Measurements from ENCODE around the gene LMO3. TPM values are rescaled to one million over a fixed set of nuclear protein-coding genes. Genes with fewer than 3 reads are reported as not detected.

LMO3 gene
- total and polyA plus RNA-seq, 12 donors, result 0.17 to 3.2 (median 1.4) TPM

DNA sequence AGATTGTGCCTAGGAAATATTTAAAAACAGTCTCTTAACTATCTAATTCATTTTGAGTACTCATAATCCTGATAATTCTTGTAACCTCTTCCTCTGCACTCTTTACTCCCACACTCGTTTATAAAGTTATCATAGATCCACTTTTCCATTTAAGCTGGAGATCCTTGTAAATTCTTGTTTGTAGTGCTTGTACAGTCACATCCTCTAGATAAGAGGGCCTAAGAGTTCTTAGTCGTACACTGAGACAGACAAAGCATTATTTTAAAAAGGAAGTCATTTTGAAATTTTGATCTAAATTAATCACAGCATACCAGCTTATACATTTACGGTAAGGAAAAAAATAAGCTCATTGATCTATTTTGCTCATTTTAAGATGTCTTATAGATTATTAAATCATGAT, 42.5 kb downstream of the LMO3 start:
- no peaks in the 10 kb centered on the region for H3K9me3 ChIP-seq
- DNase-seq (no peak), ATAC-seq (no peak)
- no peak overlapping the region for H3K4me3 ChIP-seq
- no peaks in the 10 kb centered on the region for H3K27me3 ChIP-seq
- TF ChIP-seq, protein P1, sequence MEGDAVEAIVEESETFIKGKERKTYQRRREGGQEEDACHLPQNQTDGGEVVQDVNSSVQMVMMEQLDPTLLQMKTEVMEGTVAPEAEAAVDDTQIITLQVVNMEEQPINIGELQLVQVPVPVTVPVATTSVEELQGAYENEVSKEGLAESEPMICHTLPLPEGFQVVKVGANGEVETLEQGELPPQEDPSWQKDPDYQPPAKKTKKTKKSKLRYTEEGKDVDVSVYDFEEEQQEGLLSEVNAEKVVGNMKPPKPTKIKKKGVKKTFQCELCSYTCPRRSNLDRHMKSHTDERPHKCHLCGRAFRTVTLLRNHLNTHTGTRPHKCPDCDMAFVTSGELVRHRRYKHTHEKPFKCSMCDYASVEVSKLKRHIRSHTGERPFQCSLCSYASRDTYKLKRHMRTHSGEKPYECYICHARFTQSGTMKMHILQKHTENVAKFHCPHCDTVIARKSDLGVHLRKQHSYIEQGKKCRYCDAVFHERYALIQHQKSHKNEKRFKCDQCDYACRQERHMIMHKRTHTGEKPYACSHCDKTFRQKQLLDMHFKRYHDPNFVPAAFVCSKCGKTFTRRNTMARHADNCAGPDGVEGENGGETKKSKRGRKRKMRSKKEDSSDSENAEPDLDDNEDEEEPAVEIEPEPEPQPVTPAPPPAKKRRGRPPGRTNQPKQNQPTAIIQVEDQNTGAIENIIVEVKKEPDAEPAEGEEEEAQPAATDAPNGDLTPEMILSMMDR (IDR thresholded peaks at IDR 0.05), result no peak
- WGBS, 2 donors, result 36 to 43% methylated on average over 3 of the region's 3 CpGs
- no peaks in the 10 kb centered on the region for H3K4me1 ChIP-seq
- no peak overlapping the region for H3K27ac ChIP-seq
- intact Hi-C loops (cut with DNase I), result no loop called here
- H3K36me3 ChIP-seq, result no peaks in the 10 kb centered on the region

GRCh38 chr12:16562921-16563320, 43.0 kb downstream of the LMO3 start:
- Histone ChIP-seq H3K27ac (no peak overlapping the region), H3K36me3 (no peaks in the 10 kb centered on the region), H3K27me3 (no peaks in the 10 kb centered on the region), H3K4me1 (no peaks in the 10 kb centered on the region), H3K9me3 (no peaks in the 10 kb centered on the region), H3K4me3 (no peak overlapping the region)
- ATAC-seq (no peak), DNase-seq (no peak)
- WGBS, 2 donors, result 84 to 86% methylated on average over 6 of the region's 6 CpGs
- TF ChIP-seq, protein P1 (IDR thresholded peaks at IDR 0.05), result no peak
- intact Hi-C loops (cut with DNase I), result no loop called here

GRCh38 chr12:16562435-16562834, 43.5 kb downstream of the LMO3 start:
- no peak for DNase-seq
- Histone ChIP-seq H3K27ac (no peak overlapping the region), H3K9me3 (no peaks in the 10 kb centered on the region), H3K36me3 (no peaks in the 10 kb centered on the region), H3K4me1 (no peaks in the 10 kb centered on the region), H3K27me3 (no peaks in the 10 kb centered on the region), H3K4me3 (no peak overlapping the region)
- WGBS, 2 donors, result 86% methylated on average over 3 of the region's 3 CpGs
- intact Hi-C loops (cut with DNase I), result no loop called here
- TF ChIP-seq, protein P1 (IDR thresholded peaks at IDR 0.05), result no peak
- ATAC-seq, result no peak

- TF ChIP-seq, protein P1 (IDR thresholded peaks at IDR 0.05), result no peak
- Histone ChIP-seq H3K9me3 (no peaks in the 10 kb centered on the region), H3K4me3 (no peak overlapping the region), H3K27ac (no peak overlapping the region), H3K4me1 (no peaks in the 10 kb centered on the region), H3K36me3 (no peaks in the 10 kb centered on the region), H3K27me3 (no peaks in the 10 kb centered on the region)
- ATAC-seq (no peak), DNase-seq (no peak)
- WGBS, 2 donors, result 66 to 70% methylated on average over 5 of the region's 5 CpGs
- intact Hi-C loops (cut with DNase I), result no loop called here
Measured at GRCh38 chr12:16560273-16560672, 45.7 kb downstream of the LMO3 start.

- no peaks in the 10 kb centered on the region for H3K27me3 ChIP-seq
- no peaks in the 10 kb centered on the region for H3K9me3 ChIP-seq
- H3K27ac ChIP-seq, result no peak overlapping the region
- H3K4me3 ChIP-seq, result no peak overlapping the region
- ATAC-seq (peak in 1 of 8 donors; percentile 14), DNase-seq (no peak)
- intact Hi-C loops (cut with DNase I), result no loop called here
- no peaks in the 10 kb centered on the region for H3K4me1 ChIP-seq
- H3K36me3 ChIP-seq, result no peaks in the 10 kb centered on the region
- TF ChIP-seq, protein P1 (IDR thresholded peaks at IDR 0.05), result no peak
- WGBS, 2 donors, result 28 to 30% methylated on average over 7 of the region's 7 CpGs
Measured at GRCh38 chr12:16555630-16556029, 50.3 kb downstream of the LMO3 start.
